Trophoblast cell (in vitro differentiated cells and primary cell): Measurements from ENCODE around the gene COG1. TPM values are rescaled to one million over a fixed set of nuclear protein-coding genes. Genes with fewer than 3 reads are reported as not detected.
"Not testable (repeated sequence)": the region's sequence is repeated elsewhere in the genome, so short reads cannot be mapped to it uniquely, and the experiment has no call there.

Experiments used
- DNase-seq, 2 donors: peaks; one replicate each; pipeline ENCODE4 v3.0.0-alpha.2; 2016
- H2AFZ ChIP-seq: 2 replicates; pipeline ENCODE4 v1.6.1; 2013; ENCODE audit warnings: low read length, moderate library complexity, mild to moderate bottlenecking; ENCODE audit not compliant: insufficient read depth, poor library complexity
- H2AK5ac ChIP-seq: 2 replicates; pipeline ENCODE4 v1.6.1; 2013; ENCODE audit warnings: mild to moderate bottlenecking, low read length
- H2BK120ac ChIP-seq: 2 replicates; pipeline ENCODE4 v1.6.1; 2013; ENCODE audit warnings: low read length, mild to moderate bottlenecking, moderate library complexity; ENCODE audit not compliant: insufficient read depth, poor library complexity
- H2BK12ac ChIP-seq: 2 replicates; pipeline ENCODE4 v1.6.1; 2013; ENCODE audit warnings: mild to moderate bottlenecking, low read length, moderate library complexity
- H2BK5ac ChIP-seq: 2 replicates; pipeline ENCODE4 v1.6.1; 2013; ENCODE audit warnings: low read length, low read depth, moderate library complexity, mild to moderate bottlenecking; ENCODE audit not compliant: poor library complexity
- H3K14ac ChIP-seq: 2 replicates; pipeline ENCODE4 v1.6.1; 2013; ENCODE audit warnings: mild to moderate bottlenecking, low read length
- H3K18ac ChIP-seq: 2 replicates; pipeline ENCODE4 v1.6.1; 2013; ENCODE audit warnings: mild to moderate bottlenecking, low read length
- H3K23ac ChIP-seq: 2 replicates; pipeline ENCODE4 v1.6.1; 2013; ENCODE audit warnings: low read length
- H3K27ac ChIP-seq: 2 replicates; pipeline ENCODE4 v1.5.1; 2013; ENCODE audit warnings: low read depth, mild to moderate bottlenecking, inconsistent platforms, low read length, moderate library complexity
- H3K27me3 ChIP-seq: 2 replicates; pipeline ENCODE4 v1.6.1; 2013; ENCODE audit warnings: inconsistent platforms, mild to moderate bottlenecking, low read length, moderate library complexity; ENCODE audit not compliant: insufficient read depth
- H3K36me3 ChIP-seq, 2 experiments: 1 replicate in 1 of 2; 2 replicates in 1 of 2; pipeline ENCODE4 v1.6.1; 2013; ENCODE audit warnings: low read length in 2 of 2, mild to moderate bottlenecking in 2 of 2, moderate library complexity in 1 of 2; ENCODE audit not compliant: insufficient read depth in 2 of 2, control insufficient read depth in 1 of 2
- H3K4ac ChIP-seq: 2 replicates; pipeline ENCODE4 v1.6.1; 2013; ENCODE audit warnings: low read depth, mild to moderate bottlenecking, low read length, moderate library complexity
- H3K4me1 ChIP-seq, 2 experiments: 1 replicate in 1 of 2; 2 replicates in 1 of 2; pipeline ENCODE4 v1.6.1; 2013; ENCODE audit warnings: low read length in 2 of 2, mild to moderate bottlenecking in 2 of 2, moderate library complexity in 1 of 2; ENCODE audit not compliant: insufficient read depth in 2 of 2, control insufficient read depth in 1 of 2
- H3K4me2 ChIP-seq: 2 replicates; pipeline ENCODE4 v1.6.1; 2013; ENCODE audit warnings: inconsistent platforms, mild to moderate bottlenecking, low read length, moderate library complexity
- H3K4me3 ChIP-seq: 2 replicates; pipeline ENCODE4 v1.5.1; 2013; ENCODE audit warnings: mild to moderate bottlenecking, low read depth, low read length, inconsistent platforms
- H3K79me1 ChIP-seq: one replicate; pipeline ENCODE4 v1.6.1; 2013; ENCODE audit warnings: low read length
- H3K79me2 ChIP-seq: 2 replicates; pipeline ENCODE4 v1.6.1; 2013; ENCODE audit warnings: low read length, mild to moderate bottlenecking; ENCODE audit not compliant: control insufficient read depth, insufficient read depth, poor library complexity
- H3K9ac ChIP-seq: 2 replicates; pipeline ENCODE4 v1.6.1; 2013; ENCODE audit warnings: mild to moderate bottlenecking, low read length
- H3K9me3 ChIP-seq: 2 replicates; pipeline ENCODE4 v1.6.1; 2013; ENCODE audit warnings: low read depth, mild to moderate bottlenecking, control low read depth, inconsistent platforms, low read length; ENCODE audit not compliant: insufficient read depth
- H4K12ac ChIP-seq: 2 replicates; pipeline ENCODE4 v1.6.1; 2013; ENCODE audit warnings: low read depth, mild to moderate bottlenecking, low read length, moderate library complexity
- H4K8ac ChIP-seq: 2 replicates; pipeline ENCODE4 v1.6.1; 2013; ENCODE audit warnings: low read depth, mild to moderate bottlenecking, low read length, moderate library complexity
- H4K91ac ChIP-seq: one replicate; pipeline ENCODE4 v1.6.1; 2013; ENCODE audit warnings: low read depth, mild to moderate bottlenecking, low read length, moderate library complexity
- WGBS: extraction: QIAGEN DNeasy Blood & Tissue Kit; methylation state at CpG from one replicate; pipeline ENCODE4 v1.1.7; 2013; ENCODE audit warnings: missing lambda C conversion rate; ENCODE audit not compliant: insufficient read length, insufficient coverage; ENCODE audit errors: extremely low coverage; 5-methylcytosine and 5-hydroxymethylcytosine counted together
- polyA plus RNA-seq: library from polyadenylated mRNA; stranded (reverse); fragments of 200-250 nt; gene quantifications from 2 replicates; pipeline ENCODE4 v1.2.3, GENCODE V29; 2013

Gene COG1
- 26.2 and 27.2 TPM in 2 replicates for polyA plus RNA-seq

- H3K4me1 ChIP-seq = peaks cover 2 to 9% of the 10 kb centered on the region in 2 experiments
- H3K18ac ChIP-seq = peak within 1 kb of the TSS; percentile 66
- H3K23ac ChIP-seq = no peak within 1 kb of the TSS
- peak within 1 kb of the TSS; percentile 86 for H2AFZ ChIP-seq
- peak within 1 kb of the TSS; percentile 93 for H4K12ac ChIP-seq
- peak within 1 kb of the TSS; percentile 89 for H4K91ac ChIP-seq
- WGBS = no CpG with 5 or more reads among the region's 84 CpGs
- H3K27ac ChIP-seq = peak within 1 kb of the TSS; percentile 83
- peaks cover 10% of the 10 kb centered on the region for H3K79me1 ChIP-seq
- DNase-seq = peak; percentile 91 to 95
- H3K9me3 ChIP-seq = no peaks in the 10 kb centered on the region
- peak within 1 kb of the TSS; percentile 1 for H2AK5ac ChIP-seq
- peak within 1 kb of the TSS; percentile 89 for H3K9ac ChIP-seq
- peak within 1 kb of the TSS; percentile 74 for H3K14ac ChIP-seq
- H2BK5ac ChIP-seq = peak within 1 kb of the TSS; percentile 34
- H3K4me3 ChIP-seq = peak within 1 kb of the TSS; percentile 99
- no peaks in the 10 kb centered on the region for H3K27me3 ChIP-seq
- H3K79me2 ChIP-seq = peaks cover 5% of the 10 kb centered on the region
- H3K36me3 ChIP-seq = peaks cover 17 to 19% of the 10 kb centered on the region in 2 experiments
- peak within 1 kb of the TSS; percentile 19 for H3K4ac ChIP-seq
- H2BK120ac ChIP-seq = peak within 1 kb of the TSS; percentile 34
- H2BK12ac ChIP-seq = no peak within 1 kb of the TSS
- H3K4me2 ChIP-seq = peak within 1 kb of the TSS; percentile 97
- H4K8ac ChIP-seq = peak within 1 kb of the TSS; percentile 91
These were observed at the start of gene COG1 for GRCh38 chr17:73192894-73193701. Gene COG1 (plus strand): TSS chr17:73193055. CDS start chr17:73193070, 15 bp downstream.

DNA sequence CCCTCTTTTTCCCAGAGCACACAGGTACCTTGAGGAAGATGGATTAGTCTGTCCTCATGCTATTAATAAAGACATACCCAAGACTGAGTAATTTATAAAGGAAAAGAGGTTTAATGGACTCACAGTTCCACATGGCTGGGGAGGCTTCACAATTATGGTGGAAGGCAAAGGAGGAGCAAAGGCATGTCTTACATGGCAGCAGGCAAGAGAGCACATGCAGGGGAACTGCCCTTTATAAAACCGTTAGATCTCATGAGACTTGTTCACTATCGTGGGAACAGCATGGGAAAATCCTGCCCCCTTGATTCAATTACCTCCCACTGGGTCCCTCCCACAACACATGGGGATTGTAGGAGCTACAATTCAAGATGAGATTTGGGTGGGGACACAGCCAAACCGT is 48.6 kb upstream of the COG1 start:
- not testable (repeated sequence) for H3K4ac ChIP-seq, H3K18ac ChIP-seq, H3K36me3 ChIP-seq, H3K4me2 ChIP-seq, H3K27ac ChIP-seq, H3K4me1 ChIP-seq, H2BK12ac ChIP-seq, H2BK120ac ChIP-seq, H3K9ac ChIP-seq, H2BK5ac ChIP-seq, H3K79me2 ChIP-seq, H4K91ac ChIP-seq, H2AFZ ChIP-seq, H4K12ac ChIP-seq, H3K4me3 ChIP-seq, DNase-seq, H4K8ac ChIP-seq, H3K79me1 ChIP-seq, H3K23ac ChIP-seq, H2AK5ac ChIP-seq, H3K14ac ChIP-seq, H3K27me3 ChIP-seq, H3K9me3 ChIP-seq
- no CpG with 5 or more reads among the region's 3 CpGs for WGBS

- Histone ChIP-seq H3K4me3 (no peak overlapping the region), H2BK120ac (no peak overlapping the region), H3K18ac (no peak overlapping the region), H3K79me1 (no peaks in the 10 kb centered on the region), H2AFZ (no peak overlapping the region), H4K12ac (no peak overlapping the region), H3K27ac (no peak overlapping the region), H3K4ac (no peak overlapping the region), H2AK5ac (no peak overlapping the region), H4K8ac (no peak overlapping the region), H3K9ac (no peak overlapping the region), H3K9me3 (peaks cover 5% of the 10 kb centered on the region), H4K91ac (no peak overlapping the region), H3K27me3 (no peaks in the 10 kb centered on the region), H3K79me2 (no peaks in the 10 kb centered on the region), H3K36me3 (no peaks in the 10 kb centered on the region), H3K14ac (no peak overlapping the region), H2BK5ac (no peak overlapping the region), H3K4me2 (no peak overlapping the region), H3K4me1 (no peaks in the 10 kb centered on the region), H2BK12ac (no peak overlapping the region), H3K23ac (no peak overlapping the region)
- DNase-seq = no peak
- WGBS = no CpG with 5 or more reads among the region's 2 CpGs
These were observed 47.2 kb upstream of the COG1 start for GRCh38 chr17:73145641-73146040.

DNA sequence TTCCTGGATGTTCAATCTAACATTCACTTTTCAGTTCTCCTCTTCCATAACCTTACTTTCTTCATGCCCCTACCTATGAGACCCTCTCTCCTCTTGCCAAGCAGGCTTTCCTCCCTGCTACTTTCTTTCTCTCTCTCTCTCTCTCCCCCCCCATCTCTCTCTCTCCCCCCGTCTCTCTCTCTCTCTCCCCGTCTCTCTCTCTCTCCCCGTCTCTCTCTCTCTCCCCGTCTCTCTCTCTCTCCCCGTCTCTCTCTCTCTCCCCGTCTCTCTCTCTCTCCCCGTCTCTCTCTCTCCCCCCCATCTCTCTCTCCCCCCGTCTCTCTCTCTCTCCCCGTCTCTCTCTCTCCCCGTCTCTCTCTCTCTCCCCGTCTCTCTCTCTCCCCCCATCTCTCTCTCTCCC is 45.1 kb upstream of the COG1 start:
- H3K9ac ChIP-seq, H4K8ac ChIP-seq, DNase-seq, H2BK5ac ChIP-seq, H3K79me1 ChIP-seq, H3K4me1 ChIP-seq, H2AK5ac ChIP-seq, H3K36me3 ChIP-seq, H3K4me2 ChIP-seq, H3K23ac ChIP-seq, H3K27me3 ChIP-seq, H3K18ac ChIP-seq, H3K27ac ChIP-seq, H3K9me3 ChIP-seq, H4K91ac ChIP-seq, H3K4me3 ChIP-seq, H4K12ac ChIP-seq, H2AFZ ChIP-seq, H2BK120ac ChIP-seq, H2BK12ac ChIP-seq, H3K4ac ChIP-seq, H3K14ac ChIP-seq, H3K79me2 ChIP-seq: not testable (repeated sequence)
- 100% methylated on average over 5 of the region's 11 CpGs for WGBS
